WERI-Rb-1 (cell line): ENCODE results near the gene CGNL1.

Experiments
- DNase-seq: peaks from one replicate; pipeline ENCODE4 v3.0.0-alpha.2; 2020
- H3K27ac ChIP-seq: fragments of 250-450 bp; sonication (Bioruptor Pico); 2 replicates; pipeline ENCODE4 v1.5.1; 2020; ENCODE audit warnings: mild to moderate bottlenecking, moderate library complexity
- H3K27me3 ChIP-seq: fragments of 250-450 bp; sonication (Bioruptor Pico); 2 replicates; pipeline ENCODE4 v1.5.1; 2021; ENCODE audit warnings: mild to moderate bottlenecking, low read depth, moderate library complexity; ENCODE audit not compliant: insufficient read depth, severe bottlenecking
- H3K36me3 ChIP-seq: fragments of 250-450 bp; sonication (Bioruptor Pico); 2 replicates; pipeline ENCODE4 v1.5.1; 2020; ENCODE audit warnings: mild to moderate bottlenecking, moderate library complexity
- H3K4me3 ChIP-seq: 2 replicates; pipeline ENCODE4 v1.5.1; 2011; ENCODE audit warnings: low read depth, mild to moderate bottlenecking, control low read depth, low read length
- H3K9me3 ChIP-seq: fragments of 250-450 bp; sonication (Bioruptor Pico); 2 replicates; pipeline ENCODE4 v1.5.1; 2021; ENCODE audit warnings: mild to moderate bottlenecking, moderate library complexity; ENCODE audit not compliant: severe bottlenecking
- TF ChIP-seq, protein P1 (sequence below): IDR thresholded peaks from 2 replicates; pipeline ENCODE4 v1.5.1; 2011; ENCODE audit warnings: low read depth, mild to moderate bottlenecking, control low read depth, inconsistent platforms, low read length

The CGNL1 gene

DNA sequence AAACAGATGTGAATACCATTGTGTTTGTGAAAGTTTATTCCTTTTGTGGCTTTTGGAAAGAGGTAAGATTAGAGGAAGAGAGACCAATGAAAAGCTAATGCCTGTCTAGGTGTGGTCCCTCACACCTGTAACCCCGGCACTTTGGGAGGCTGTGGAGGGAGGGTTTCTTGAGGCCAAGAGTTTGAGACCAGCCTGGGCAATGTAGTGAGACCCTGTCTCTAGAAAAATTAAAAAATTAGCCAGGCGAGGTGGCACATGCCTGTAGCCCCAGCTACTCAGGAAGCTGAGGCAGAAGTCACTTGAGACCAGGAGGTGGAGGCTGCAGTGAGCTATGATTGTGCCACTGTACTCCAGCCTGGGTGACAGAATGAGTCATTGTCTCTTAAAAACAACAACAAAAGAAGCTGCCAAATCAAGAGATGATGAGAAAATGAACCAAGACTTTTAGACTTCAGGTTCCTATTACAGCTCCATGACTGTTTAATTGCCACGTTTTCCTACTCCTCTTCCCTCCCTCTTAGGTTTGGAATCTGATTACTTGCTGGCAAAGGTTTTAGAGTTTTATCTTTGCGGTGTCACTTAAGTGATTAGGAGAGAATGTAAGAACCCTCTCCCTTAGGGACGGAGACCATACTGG lies 68.7 kb downstream of the CGNL1 start:
- no peaks in the 10 kb centered on the region for H3K9me3 ChIP-seq
- no peak for DNase-seq
- no peak overlapping the region for H3K4me3 ChIP-seq
- no peak overlapping the region for H3K27ac ChIP-seq
- peaks cover 19% of the 10 kb centered on the region for H3K36me3 ChIP-seq
- TF ChIP-seq, protein P1, sequence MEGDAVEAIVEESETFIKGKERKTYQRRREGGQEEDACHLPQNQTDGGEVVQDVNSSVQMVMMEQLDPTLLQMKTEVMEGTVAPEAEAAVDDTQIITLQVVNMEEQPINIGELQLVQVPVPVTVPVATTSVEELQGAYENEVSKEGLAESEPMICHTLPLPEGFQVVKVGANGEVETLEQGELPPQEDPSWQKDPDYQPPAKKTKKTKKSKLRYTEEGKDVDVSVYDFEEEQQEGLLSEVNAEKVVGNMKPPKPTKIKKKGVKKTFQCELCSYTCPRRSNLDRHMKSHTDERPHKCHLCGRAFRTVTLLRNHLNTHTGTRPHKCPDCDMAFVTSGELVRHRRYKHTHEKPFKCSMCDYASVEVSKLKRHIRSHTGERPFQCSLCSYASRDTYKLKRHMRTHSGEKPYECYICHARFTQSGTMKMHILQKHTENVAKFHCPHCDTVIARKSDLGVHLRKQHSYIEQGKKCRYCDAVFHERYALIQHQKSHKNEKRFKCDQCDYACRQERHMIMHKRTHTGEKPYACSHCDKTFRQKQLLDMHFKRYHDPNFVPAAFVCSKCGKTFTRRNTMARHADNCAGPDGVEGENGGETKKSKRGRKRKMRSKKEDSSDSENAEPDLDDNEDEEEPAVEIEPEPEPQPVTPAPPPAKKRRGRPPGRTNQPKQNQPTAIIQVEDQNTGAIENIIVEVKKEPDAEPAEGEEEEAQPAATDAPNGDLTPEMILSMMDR: no peak
- H3K27me3 ChIP-seq: no peaks in the 10 kb centered on the region

DNA sequence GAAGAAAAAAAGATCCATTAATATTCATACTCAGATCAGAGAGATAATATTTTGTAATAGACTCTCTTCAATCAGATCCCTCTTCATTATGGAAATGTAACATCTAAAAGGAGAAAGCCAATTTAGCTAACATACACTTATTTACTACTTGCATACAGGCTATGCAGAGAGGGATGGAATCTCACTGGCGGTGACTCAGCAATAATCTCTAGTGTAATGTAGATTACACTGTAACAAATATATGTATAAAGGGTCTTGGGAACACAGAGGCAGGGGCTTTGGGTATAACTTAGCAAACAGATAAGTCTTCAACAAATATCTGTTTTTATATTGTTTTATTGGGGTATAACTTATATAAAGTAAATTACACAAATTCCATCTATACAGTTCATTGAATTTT lies 69.6 kb downstream of the CGNL1 start:
- peaks cover 19% of the 10 kb centered on the region for H3K36me3 ChIP-seq
- no peaks in the 10 kb centered on the region for H3K27me3 ChIP-seq
- H3K4me3 ChIP-seq: no peak overlapping the region
- no peaks in the 10 kb centered on the region for H3K9me3 ChIP-seq
- no peak for DNase-seq
- TF ChIP-seq, protein P1: no peak
- H3K27ac ChIP-seq: no peak overlapping the region

DNA sequence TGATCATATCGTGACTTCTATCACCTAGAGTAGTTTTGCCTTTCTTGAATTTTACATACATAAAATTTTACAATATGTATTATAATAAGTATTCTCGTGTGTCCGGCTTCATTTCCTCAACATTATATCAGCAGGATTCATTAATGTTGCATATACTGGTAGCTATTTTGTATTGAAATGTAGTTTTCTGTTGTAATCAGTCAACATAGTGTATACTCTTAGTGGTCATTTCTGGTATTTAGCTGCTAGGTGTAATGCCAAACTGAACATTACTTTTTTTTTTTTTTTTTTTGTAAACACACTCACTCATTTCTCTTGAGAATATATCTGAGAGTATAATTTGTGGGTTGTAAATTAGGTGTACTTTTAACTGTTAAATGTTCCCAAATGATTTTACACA lies 70.1 kb downstream of the CGNL1 start:
- no peak for DNase-seq
- Histone ChIP-seq H3K27me3 (no peaks in the 10 kb centered on the region), H3K4me3 (no peak overlapping the region), H3K36me3 (peaks cover 19% of the 10 kb centered on the region), H3K9me3 (no peaks in the 10 kb centered on the region), H3K27ac (no peak overlapping the region)
- TF ChIP-seq, protein P1: no peak

DNA sequence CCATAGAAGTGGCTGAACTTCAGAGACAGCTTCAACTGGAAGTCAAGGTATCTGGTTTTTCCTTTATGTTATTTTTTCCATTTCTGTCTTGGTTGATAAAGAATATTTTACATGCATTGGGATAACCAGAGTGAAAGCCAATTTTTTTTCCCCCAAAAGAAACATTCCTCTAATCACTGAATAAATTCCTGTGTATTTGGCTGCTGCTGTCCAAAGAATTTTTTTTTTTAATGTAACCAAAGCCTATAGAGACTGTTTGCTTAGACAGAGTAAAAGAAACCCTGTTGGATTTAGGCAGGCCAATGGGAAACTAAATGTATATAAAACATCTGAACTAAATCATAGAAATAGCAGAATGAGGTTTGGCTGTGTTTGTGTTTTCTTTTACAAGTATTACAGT lies 75.2 kb downstream of the CGNL1 start:
- no peak for DNase-seq
- Histone ChIP-seq H3K4me3 (no peak overlapping the region), H3K36me3 (peaks cover 10% of the 10 kb centered on the region), H3K9me3 (no peaks in the 10 kb centered on the region), H3K27ac (no peak overlapping the region), H3K27me3 (no peaks in the 10 kb centered on the region)
- TF ChIP-seq, protein P1: no peak

DNA sequence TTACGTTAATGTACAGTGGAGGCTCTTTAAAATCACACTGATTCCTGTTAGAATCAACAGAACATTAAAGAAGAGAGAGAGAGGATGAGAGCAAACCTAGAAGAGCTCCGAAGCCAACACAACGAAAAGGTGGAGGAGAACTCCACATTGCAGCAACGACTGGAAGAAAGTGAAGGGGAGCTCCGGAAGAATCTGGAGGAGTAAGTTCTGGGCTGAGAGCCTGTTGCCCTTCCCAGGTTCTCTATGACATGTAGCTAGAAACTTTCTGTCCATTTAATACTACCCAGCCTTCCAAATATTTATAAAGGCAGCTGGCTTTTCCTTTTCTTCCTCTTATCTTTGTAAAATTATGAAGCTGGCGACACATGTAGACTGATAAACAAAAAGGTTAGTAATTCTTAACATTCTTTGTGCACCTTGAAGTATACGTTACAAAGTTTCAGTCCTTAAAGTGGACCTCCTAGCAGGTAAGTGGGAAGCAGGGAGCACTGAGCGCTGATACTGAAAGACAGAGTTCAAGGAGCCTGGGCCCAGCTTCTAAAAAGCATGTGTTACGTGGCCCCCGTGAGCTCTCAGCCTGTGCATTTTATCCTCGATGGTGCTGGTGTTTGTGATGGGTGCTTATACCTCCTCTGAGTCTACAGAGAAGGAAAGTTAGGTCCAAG lies 75.9 kb downstream of the CGNL1 start:
- no peak overlapping the region for H3K27ac ChIP-seq
- no peaks in the 10 kb centered on the region for H3K9me3 ChIP-seq
- TF ChIP-seq, protein P1: no peak
- no peaks in the 10 kb centered on the region for H3K27me3 ChIP-seq
- no peak for DNase-seq
- no peak overlapping the region for H3K4me3 ChIP-seq
- H3K36me3 ChIP-seq: peaks cover 15% of the 10 kb centered on the region
